Stimulated activated CD8-positive, alpha-beta memory T cell treated with anti-CD3 and anti-CD28 coated beads, Interleukin-7, amount 100 ng/mL, for 48 hours (primary cell): Measurements from ENCODE around the gene ZNF93.
"Not testable (repeated sequence)": the region's sequence is repeated elsewhere in the genome, so short reads cannot be mapped to it uniquely, and the experiment has no call there.

ENCODE experiments used
- DNase-seq, 2 donors: peaks; one replicate each; pipeline ENCODE4 v3.0.0-alpha.2; 2020; ENCODE audit warnings: low read depth in 1 of 2; ENCODE audit errors: extremely low read depth in 1 of 2

The ZNF93 gene

DNA sequence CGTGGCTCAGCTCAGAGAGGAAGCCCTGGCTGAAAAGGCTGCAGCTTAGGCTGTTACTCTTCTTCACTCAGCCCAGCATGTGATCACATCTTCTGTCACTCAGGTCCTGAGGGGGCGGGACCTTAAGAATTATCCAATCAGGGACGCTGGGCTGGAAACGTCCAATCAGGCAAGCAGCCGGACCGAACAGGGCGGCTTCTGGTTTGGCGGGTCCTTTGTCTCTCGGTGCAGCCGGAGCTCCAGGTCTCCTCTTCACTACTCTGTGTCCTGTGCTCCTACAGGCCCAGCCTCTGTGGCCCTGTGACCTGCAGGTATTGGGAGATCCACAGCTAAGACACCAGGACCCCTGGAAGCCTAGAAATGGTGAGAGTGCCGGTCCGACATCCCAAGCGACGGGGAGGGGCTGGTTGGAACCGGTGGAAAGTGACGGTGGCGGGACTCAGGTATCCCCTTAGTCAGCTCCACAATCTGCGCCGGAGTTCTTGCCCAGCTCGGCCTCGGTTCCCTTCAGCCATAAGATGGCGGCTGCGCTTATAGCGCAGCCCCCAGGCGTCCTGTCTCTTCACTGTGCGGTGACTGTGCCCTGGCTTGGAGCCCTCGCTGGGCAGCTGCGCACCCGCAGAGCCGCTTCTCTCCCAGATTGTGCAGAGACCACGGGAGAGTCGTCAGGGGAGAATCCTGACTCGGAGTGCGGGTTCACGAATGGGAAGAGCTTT is at the start of gene ZNF93:
Gene ZNF93 (plus strand): TSS at position 218 of the 716 bp plus-strand sequence. CDS start 143 bp downstream, at position 361.
- DNase-seq = peak; percentile 64 to 89

DNA sequence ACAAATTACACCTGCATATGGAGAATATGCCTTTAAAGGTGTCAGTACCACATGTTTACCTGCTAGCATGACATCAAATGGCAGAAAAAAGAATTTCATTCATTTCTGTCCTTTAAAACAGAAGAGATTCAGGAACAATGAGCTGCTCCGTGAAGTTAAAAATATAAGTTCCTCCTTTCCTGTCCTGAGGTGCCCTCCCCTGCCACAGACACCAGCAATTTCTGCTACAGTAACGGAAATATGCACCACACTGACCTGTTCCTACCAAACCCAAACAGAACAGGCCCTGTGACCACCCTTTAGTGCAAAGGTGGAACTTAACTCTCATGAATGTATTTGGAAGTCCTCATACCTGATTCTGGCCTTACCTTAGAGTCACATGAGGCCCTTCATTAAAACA is 49.0 kb upstream of the ZNF93 start:
- DNase-seq = not testable (repeated sequence)

DNA sequence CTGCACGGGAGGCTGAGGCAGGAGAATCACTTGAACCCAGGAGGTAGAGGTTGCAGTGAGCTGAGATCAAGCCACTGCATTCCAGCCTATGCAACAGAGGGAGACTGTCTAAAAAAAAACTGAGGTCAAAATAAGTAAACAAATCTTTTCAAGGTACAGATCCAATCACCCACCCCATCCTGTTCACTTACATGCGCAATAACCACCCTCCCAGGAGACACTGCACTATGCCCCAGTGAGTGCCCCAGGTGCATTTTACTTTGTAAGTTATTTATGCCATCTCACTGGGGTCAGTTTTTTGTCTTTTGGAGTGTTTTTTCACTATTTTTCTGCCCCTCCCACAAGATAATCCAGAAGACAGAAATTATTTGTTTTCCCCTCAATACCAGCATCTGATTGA is 42.0 kb upstream of the ZNF93 start:
- DNase-seq = no peak

DNA sequence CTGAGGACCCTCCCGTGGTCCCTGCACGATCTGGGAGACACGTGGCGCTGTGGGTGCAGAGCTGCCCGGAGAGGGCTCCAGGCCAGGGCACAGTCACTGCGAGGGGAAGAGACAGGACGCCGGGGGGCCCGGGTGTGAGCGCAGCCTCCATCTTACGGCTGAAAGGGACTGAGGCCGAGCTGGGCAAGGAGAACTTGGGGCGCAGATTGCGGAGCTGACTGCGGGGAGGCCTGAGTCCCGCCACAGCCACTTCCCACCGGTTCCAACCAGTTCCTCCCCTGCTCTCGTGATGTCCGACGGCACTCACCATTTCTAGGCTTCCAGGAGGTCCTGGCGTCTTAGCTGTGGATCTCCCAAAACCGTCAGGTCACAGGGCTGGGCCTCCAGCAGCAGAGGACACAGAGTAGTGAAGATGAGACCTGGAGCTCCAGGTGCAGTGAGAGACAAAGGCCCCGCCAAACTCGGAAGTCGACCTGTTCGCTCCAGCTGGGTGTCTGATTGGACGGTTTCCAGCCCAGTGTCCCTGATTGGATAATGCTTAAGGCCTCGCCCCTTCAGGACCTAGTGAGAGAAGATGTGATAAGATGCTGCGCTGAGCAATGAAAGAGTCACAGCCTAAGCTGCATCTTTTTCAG is 39.9 kb upstream of the ZNF93 start:
- DNase-seq = peak in 1 of 2 donors; percentile 27

DNA sequence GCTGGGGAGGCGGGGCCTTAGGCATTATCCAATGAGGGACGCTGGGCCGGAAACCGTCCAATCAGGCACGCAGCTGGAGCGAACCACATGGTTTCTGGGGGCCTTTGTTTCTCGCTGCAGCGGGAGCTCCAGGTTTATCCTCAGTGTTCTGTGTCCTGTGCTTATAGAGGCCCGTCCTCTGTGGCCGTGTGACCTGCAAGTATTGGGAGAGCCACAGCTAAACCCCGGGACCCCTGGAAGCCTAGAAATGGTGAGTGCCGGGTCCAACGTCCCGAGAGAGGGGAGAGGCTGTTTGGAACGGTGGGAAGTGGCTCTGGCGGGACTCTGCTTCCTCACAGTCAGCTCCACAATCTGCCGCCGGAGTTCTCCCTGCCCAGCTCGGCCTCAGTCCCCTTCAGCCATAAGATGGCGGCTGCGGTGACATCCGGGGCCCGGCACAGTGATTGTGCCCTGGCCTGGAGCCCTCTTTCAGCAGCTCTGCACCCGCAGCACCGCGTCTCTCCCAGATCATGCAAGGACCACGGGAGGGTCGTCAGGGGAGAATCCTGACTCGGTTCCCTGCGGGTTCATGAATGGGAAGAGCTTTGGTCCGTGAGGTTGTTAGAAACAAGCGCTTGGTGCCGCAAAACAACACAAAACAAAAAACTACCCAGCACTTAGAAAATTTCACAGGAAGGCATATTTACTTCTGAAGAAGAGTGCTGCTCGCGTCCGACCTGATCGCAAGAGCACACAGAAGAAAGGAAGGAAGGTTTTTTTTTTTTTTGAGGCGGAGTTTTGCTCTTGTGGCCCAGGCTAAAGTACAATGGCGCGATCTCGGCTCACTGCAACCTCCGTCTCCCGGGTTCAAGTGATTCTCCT is 34.8 kb upstream of the ZNF93 start, which contains the start of gene ZNF253:
Gene ZNF253 (plus strand): TSS at position 133 of the 861 bp plus-strand sequence. CDS start 115 bp downstream, at position 248.
- DNase-seq = peak; percentile 87 to 97

DNA sequence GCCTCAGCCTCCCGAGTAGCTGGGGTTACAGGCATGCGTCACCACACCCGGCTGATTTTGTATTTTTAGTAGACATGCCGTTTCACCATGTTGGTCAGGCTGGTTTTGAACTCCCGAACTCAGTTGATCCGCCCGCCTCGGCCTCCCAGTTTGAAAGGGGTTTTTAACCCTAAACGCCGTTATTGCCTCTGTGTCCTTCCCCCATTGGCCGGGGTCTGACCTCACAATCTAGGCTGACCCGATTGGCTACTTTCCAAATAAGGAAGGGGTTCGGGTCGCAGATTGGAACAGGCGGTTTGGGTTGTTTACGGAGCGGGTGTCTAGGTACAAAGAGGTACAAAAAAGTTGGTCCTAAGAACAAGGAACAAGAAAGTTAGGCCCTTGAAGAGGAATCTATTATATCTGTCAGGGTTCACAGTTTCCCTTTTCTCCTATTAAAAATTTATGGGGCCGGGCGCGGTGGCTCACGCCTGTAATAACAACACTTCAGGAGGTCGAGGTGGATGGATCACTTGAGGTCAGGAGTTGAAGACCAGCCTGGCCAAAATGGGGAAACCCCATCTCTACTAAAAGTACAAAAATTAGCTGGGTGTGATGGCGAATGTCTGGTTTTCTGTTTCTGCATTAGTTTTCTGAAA is 34.0 kb upstream of the ZNF93 start:
- peak; percentile 8 to 32 for DNase-seq

DNA sequence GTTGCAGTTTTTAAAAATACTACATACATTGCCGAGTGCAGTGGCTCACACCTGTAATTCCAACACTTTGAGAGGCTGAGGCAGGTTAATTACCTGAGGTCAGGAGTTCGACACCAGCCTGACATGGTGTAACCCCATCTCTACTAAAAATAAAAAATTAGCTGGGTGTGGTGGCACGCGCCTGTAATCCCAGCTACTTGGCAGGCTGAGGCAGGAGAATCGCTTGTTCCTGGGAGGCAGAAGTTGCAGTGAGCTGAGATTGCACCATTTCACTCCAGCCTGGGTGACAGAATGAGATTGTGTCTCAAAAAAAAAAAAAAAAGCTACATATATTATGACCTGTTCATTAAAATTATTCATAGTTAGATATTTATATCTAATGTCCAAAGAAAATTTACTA is 30.7 kb upstream of the ZNF93 start:
- DNase-seq = not testable (repeated sequence)

DNA sequence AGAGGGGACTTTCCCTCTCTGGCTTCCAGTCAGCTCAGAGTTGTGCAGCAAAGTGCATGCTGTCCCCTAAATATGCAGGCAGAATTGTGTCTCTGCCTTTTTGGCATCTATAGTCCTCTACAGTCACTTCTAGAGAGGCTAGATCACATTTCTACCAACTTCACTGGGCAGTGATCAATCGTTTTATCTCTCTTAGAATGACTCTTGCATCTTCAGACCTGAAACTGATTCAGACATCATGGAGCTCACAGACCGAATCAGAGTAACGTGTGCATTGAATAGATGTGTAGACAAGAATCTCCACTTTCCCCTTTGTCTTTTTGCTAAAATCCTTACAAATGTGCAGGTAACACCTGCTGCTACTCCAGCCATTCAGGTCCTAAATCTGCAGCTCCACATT is 28.8 kb upstream of the ZNF93 start:
- DNase-seq = no peak

DNA sequence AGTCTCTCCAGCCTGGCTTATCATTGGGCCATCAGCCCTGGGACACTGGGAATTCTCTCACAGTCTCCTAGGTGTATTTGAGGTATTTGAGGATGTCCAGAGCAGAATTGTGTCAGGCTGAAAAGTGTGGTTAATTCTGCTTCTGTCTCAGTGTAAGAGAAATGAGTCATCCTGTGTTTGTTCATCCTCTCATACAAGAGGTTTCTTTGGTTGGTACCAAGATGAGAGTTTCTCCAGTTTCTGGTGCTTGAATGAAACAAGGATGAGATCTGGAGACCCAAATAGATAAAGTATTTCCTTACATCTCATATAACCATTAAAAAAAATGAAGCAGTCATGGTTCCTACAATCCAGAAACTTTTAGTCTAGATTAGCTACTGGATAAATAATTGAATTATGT is 27.4 kb upstream of the ZNF93 start:
- DNase-seq = no peak

DNA sequence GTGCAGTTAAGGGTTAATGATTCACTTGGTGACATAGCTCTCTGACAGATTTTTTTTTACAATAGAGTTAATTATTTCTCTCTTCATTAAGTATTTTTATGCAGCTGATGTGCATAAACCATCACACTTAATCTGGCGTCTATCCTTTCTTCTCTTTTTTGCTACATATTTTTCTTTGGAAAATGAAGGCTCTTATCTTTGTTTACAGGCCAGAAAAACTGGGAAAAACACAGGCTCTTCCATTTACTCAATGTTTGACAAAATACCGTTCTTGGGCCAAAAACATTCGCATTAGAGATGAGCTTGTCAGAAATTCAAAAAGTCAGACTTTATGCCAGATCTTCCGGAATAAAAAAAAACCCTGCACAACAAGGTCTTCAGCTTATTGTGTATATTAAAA is 23.0 kb upstream of the ZNF93 start:
- DNase-seq = no peak

DNA sequence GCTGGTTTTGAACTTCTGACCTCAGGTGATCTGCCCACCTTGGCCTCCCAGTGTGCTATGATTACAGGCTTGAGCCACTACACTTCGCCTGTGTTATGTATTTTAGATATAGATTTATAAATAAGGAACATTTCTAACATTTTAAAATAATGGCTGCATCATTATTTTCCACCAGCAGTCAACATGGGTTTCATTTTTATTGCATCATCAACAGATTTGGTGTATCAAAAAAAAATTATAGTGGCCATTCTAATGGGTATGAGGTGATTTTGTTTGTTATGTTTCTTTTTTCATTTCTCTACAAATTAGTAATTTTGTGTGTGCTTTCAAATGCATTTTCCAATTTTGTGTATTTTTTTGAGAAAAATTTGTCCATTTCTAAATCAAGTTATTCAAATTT is 16.2 kb upstream of the ZNF93 start:
- DNase-seq = no peak

DNA sequence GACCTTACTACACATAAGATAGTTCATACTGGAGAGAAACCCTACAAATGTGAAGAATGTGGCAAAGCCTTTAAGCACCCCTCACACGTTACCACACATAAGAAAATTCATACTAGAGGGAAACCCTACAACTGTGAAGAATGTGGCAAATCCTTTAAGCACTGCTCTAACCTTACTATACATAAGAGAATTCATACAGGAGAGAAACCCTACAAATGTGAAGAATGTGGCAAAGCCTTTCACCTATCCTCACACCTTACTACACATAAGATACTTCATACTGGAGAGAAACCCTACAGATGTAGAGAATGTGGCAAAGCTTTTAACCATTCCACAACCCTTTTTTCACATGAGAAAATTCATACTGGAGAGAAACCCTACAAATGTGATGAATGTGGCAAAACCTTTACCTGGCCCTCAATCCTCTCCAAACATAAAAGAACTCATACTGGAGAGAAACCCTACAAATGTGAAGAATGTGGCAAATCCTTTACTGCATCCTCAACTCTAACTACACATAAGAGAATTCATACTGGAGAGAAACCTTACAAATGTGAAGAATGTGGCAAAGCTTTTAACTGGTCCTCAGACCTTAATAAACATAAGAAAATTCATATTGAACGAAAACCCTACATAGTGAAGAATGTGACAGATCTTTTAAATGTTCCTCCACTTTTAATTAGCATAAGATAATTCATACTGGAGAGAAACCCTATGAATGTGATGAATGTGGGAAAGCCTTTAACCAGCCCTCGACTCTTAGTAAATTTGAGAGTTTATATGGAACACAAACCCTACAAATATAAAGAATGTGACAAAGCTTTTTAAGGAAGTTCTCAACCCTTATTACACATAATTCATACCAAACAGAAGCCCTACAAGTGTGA is 8.4 kb upstream of the ZNF93 start:
- not testable (repeated sequence) for DNase-seq

DNA sequence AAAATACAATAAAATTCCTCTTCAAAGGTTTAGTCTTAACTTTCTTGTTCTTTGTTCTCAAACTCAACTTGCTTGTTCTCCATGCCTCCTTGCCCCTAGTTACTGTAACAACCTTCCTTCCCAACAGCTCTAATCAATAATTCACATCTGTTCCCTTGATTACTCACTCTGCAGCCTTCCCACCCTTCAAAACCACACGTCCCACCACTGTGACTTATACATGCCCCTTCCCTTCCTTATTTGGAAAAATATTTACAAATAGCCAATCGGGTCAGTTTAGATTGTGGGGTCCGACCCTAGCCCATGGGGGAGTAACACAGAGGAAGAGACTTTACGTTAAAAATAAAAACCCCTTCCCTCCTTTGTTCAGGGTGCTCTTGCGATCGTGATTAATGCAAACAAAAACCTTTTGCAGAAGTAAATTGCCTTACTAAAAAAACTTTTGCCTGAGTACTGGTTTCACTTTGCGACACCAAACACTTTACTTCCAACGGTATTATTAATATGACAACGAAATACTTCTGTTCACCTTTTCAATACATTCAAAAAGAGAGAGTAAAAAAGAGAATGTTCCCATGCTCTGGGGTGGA is 512 bp upstream of the ZNF93 start:
- no peak for DNase-seq

DNA sequence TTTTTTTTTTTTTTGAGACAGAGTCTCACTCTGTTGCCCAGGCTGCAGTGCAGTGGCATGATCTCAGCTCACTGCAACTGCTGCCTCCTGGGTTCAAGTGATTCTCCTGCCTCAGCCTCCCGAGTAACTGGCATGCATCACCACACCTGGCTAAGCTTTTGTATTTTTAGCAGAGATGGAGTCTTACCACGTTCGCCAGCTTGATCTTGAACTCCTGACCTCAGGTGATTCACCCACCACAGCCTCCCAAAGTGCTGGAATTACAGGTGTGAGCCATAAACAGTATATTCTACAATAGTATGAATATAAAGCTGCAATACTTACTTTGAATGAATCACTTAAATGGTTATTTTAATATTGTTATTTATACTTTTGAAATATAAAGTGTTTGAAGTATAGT is 6.8 kb downstream of the ZNF93 start:
- not testable (repeated sequence) for DNase-seq

DNA sequence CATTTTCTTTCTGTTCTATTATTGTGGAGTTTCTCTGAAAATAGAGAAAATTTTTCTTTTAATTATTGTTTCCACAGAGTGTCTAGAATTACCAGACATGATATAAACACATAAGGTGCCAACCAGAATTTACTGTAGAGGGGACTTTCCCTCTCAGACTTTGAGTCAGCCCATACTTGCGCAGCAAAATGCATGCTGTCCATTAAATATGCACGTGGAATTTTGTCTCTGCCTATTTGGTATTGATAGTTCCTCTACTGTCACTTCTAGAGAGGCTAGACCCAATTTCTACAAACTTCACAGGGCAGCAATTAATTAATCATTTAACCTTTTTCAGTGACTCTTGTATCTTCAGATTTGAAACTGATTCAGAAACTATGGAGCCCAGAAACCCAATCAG is 8.9 kb downstream of the ZNF93 start:
- DNase-seq = no peak

DNA sequence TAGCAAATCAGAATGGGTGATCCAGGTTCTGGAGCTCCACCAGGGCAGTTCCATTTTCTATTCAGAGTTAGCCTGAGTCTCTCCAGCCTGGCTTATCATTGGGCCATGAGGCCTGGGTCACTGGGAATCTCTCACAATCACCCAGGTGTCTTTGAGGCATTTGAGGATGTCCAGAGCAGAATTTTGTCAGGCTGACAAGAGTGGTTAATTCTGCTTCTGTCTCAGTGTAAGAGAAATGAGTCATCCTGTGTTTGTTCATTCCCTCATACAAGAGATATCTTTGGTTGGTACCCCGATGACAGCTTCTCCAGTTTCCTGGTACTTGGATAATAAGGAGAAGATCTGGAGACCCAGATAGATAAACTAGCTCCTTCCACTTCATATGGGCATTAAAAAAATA is 10.4 kb downstream of the ZNF93 start:
- no peak for DNase-seq

DNA sequence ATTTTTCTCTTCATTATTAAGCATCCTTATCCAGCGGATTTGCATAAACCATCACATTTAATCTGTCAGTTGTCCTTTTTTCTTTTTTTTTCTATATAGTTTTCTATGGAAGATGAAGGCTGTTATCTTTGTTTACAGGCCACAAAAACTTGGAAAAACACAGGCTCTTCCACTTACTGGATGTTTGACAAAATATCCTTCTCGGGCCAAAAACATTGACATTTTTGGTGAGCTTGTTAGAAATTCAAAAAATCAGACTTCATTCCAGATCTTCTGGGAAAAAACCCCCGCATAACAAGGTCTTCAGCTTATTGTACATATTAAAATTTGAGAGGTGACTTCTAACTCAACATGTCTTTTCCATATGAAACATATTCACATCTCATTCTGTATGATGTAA is 13.8 kb downstream of the ZNF93 start:
- no peak for DNase-seq

DNA sequence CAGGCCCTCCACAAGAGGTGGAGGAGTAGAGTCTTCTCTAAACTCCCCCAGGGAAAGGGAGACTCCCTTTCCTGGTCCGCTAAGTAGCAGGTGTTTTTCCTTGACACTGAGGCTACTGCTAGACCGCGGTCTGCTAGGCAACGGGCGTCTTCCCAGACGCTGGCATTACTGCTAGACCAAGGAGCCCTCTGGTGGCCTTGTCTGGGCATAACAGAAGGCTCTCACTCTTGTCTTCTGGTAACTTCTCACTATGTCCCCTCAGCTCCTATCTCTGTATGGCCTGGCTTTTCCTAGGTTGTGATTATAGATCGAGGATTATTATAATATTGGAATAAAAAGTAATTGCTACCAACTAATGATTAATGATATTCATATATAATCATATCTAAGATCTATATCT is 29.7 kb downstream of the ZNF93 start:
- DNase-seq = peak in 1 of 2 donors; percentile 2

DNA sequence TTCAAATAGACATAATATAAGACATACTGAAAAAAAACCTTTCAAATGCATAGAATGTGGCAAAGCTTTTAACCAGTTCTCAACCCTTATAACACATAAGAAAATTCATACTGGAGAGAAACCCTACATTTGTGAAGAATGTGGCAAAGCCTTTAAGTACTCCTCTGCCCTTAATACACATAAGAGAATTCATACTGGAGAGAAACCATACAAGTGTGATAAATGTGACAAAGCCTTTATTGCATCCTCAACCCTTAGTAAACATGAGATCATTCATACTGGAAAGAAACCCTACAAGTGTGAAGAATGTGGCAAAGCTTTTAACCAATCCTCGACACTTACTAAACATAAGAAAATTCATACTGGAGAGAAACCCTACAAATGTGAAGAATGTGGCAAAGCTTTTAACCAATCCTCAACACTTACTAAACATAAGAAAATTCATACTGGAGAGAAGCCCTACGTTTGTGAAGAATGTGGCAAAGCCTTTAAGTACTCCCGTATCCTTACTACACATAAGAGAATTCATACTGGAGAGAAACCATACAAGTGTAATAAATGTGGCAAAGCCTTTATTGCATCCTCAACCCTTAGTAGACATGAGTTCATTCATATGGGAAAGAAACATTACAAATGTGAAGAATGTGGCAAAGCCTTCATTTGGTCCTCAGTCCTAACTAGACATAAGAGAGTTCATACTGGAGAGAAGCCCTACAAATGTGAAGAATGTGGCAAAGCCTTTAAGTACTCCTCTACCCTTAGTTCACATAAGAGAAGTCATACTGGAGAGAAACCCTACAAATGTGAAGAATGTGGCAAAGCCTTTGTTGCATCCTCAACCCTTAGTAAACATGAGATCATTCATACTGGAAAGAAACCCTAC is 32.9 kb downstream of the ZNF93 start:
- not testable (repeated sequence) for DNase-seq
